Measurements from ENCODE around the gene ABCB8. TPM values are rescaled to one million over a fixed set of nuclear protein-coding genes. Genes with fewer than 3 reads are reported as not detected.

Gene ABCB8
- total and polyA plus RNA-seq, 9 donors: 12.8 to 26.5 (median 18.4) TPM

DNA sequence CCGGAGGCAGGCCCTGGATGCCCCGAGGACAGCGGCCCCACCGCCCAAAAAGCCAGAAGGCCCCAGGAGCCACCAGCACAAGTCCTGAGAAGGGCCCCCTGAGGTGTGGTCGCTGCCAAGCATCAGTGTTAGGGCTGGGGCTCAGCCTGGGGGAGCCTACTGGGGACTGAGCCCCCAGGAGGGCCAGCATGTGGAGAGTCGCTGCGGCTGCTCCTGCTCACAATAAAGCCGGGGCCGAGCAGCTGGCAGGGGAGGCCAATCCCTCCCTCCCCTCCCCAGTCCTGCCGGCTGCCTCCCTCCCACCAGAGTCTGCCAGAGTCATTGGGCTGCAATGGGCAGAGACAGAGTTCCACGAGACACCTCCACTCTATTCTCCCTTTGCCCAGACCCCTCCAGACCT, 17.0 kb downstream of the ABCB8 start:
- Histone ChIP-seq H3K4me1 (ENCODE audit: control insufficient read depth, insufficient read depth, low read length) (peaks cover 39% of the 10 kb centered on the region), H3K4me3 (ENCODE audit: low read length) (no peak overlapping the region), H3K36me3 (ENCODE audit: control insufficient read depth, insufficient read depth, low read length) (peaks cover 37% of the 10 kb centered on the region), H3K27ac (ENCODE audit: low read length) (no peak overlapping the region), H3K9me3 (replicated peaks; ENCODE audit: control insufficient read depth, low read depth, low read length) (no peaks in the 10 kb centered on the region), H3K27me3 (ENCODE audit: control insufficient read depth, insufficient read depth, low read length) (peaks cover 4% of the 10 kb centered on the region)
- 55% methylated on average over 7 of the region's 11 CpGs for WGBS (ENCODE audit: insufficient coverage)
- no peak for DNase-seq

DNA sequence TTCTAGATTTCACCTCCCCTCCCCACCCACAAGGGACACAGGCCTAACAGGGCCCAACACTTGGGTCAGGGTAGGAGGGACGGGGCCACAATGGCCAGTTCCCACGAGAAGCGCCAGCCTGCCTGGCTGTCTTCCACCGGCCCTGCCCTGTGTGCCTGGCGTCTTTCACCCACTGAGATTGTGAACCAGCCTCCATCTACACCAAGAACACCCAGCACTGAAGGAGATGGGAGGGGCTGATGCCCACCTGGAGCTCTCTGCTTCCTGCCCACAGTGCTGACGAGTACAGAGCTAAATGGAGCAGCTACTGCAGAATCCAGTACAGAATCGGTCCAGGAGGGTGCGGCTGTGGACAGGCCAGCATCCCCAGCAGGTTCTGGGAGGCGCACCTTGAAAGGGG, 17.7 kb downstream of the ABCB8 start:
- 90% methylated on average over 4 of the region's 9 CpGs for WGBS (ENCODE audit: insufficient coverage)
- H3K27me3 ChIP-seq (ENCODE audit: control insufficient read depth, insufficient read depth, low read length): peaks cover 11% of the 10 kb centered on the region
- H3K36me3 ChIP-seq (ENCODE audit: control insufficient read depth, insufficient read depth, low read length): peaks cover 37% of the 10 kb centered on the region
- no peak overlapping the region for H3K27ac ChIP-seq (ENCODE audit: low read length)
- H3K4me1 ChIP-seq (ENCODE audit: control insufficient read depth, insufficient read depth, low read length): peaks cover 43% of the 10 kb centered on the region
- no peak overlapping the region for H3K4me3 ChIP-seq (ENCODE audit: low read length)
- no peaks in the 10 kb centered on the region for H3K9me3 ChIP-seq (replicated peaks; ENCODE audit: control insufficient read depth, low read depth, low read length)
- DNase-seq: no peak

DNA sequence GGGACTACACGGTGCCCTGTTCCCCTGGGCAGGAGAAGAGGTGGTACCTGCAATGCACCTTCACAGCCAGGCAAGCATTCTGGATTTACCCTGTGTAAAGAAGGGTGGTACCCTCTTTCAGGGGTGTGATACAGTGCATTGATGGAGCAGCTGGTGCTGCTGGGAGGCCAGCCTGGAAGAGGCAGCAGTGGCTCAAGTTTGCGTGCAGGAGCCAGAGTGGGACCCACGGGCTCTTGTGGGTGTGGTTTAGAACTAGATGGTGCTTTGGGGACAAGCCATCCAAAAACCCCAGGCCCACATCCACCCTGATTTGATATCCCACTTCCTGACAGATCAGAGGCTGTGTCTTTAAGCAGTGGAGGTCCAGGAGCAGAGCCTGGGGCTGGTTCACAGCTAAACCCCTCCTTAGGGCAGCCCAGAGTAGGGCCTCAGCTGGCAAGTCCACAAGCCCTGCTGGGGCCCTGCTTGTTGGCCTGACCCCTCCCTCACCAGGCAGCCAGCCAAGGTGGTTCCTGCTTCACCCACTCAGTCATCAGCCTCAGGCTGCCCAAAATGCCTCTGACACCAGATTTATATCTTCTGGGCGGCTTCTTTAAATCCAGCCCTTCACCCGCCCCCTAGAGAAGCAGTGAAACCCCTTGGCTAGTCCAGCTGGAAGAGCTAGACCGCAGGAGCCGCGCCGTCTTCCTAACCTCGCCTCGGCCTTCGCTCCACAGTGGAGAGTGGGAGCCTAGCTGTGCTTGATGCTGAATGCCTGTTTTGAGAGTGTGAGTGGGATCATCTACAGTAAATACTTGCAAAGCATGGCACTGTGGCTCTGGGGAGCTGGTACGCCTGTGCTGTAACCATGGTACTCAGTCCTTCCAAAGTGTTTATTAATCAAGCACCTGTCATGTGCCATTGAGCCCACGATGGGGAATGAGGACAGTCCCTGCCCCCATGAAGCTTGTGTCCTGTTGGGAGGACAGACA, 18.6 kb downstream of the ABCB8 start:
- H3K36me3 ChIP-seq (ENCODE audit: control insufficient read depth, insufficient read depth, low read length): peaks cover 32% of the 10 kb centered on the region
- no peak overlapping the region for H3K4me3 ChIP-seq (ENCODE audit: low read length)
- H3K9me3 ChIP-seq (replicated peaks; ENCODE audit: control insufficient read depth, low read depth, low read length): no peaks in the 10 kb centered on the region
- H3K4me1 ChIP-seq (ENCODE audit: control insufficient read depth, insufficient read depth, low read length): peaks cover 45% of the 10 kb centered on the region
- H3K27ac ChIP-seq (ENCODE audit: low read length): peak overlapping the region; percentile 39
- 29% methylated on average over 7 of the region's 14 CpGs for whole genome bisulfite sequencing (ENCODE audit: insufficient coverage)
- H3K27me3 ChIP-seq (ENCODE audit: control insufficient read depth, insufficient read depth, low read length): peaks cover 12% of the 10 kb centered on the region
- DNase-seq: peak; percentile 71

DNA sequence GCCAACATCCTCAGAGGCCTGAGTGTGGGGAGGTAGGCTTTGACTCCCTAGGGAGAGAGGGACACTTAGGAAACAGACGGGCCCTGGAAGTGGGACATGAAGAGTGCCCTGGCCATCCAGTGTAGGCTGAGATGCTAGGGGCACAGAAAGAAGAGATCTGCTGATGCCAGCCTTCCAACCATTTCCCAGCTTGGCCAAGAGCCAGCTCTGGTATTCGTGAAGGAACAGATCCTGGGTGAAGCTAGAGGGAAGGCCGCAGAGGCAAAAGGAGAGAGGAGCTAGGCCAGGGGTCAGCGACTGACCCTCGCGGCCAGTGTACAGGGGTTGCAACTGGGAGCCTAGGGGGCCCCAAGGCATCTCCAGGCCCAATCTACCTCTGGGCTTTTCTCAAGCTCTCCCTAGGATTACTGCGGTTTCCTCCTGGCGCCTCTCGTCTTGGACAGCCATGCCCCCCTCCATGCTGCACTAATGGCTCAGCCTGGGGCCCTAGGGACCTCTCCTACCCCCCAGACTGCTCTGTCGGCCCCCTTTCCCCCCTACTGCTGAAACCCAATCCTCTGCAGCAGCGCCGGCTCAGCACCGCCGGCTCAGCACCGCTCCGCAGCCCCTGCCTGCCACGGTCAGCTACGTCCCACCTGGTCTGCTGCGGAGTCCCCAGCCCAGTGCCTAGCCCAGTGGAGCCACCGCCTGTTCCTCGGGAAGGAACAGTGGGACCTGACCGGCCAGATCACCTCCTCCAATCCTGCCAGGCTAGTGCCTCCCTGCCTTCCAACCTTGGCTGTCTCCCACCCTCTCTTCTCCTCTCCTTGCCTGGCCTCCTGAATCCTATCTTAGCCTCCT, 19.9 kb downstream of the ABCB8 start, which contains the start of gene ASIC3:
Gene ASIC3, plus strand, starts transcription at position 556 of the 840 bp plus-strand sequence. CDS start 355 bp downstream, outside the sequence.
- Histone ChIP-seq H3K4me1 (ENCODE audit: control insufficient read depth, insufficient read depth, low read length) (peaks cover 45% of the 10 kb centered on the region), H3K27ac (ENCODE audit: low read length) (peak within 1 kb of the TSS; percentile 4), H3K27me3 (ENCODE audit: control insufficient read depth, insufficient read depth, low read length) (peaks cover 13% of the 10 kb centered on the region), H3K9me3 (replicated peaks; ENCODE audit: control insufficient read depth, low read depth, low read length) (no peaks in the 10 kb centered on the region), H3K36me3 (ENCODE audit: control insufficient read depth, insufficient read depth, low read length) (peaks cover 20% of the 10 kb centered on the region), H3K4me3 (ENCODE audit: low read length) (no peak within 1 kb of the TSS)
- no peak for DNase-seq
- WGBS (ENCODE audit: insufficient coverage): 39% methylated on average over 21 of the region's 22 CpGs

DNA sequence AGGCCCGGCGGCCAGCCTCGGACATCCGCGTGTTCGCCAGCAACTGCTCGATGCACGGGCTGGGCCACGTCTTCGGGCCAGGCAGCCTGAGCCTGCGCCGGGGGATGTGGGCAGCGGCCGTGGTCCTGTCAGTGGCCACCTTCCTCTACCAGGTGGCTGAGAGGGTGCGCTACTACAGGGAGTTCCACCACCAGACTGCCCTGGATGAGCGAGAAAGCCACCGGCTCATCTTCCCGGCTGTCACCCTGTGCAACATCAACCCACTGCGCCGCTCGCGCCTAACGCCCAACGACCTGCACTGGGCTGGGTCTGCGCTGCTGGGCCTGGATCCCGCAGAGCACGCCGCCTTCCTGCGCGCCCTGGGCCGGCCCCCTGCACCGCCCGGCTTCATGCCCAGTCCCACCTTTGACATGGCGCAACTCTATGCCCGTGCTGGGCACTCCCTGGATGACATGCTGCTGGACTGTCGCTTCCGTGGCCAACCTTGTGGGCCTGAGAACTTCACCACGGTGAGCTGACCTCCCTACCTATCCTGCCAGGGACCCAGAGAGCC, 20.7 kb downstream of the ABCB8 start:
- H3K4me3 ChIP-seq (ENCODE audit: low read length): no peak overlapping the region
- H3K27me3 ChIP-seq (ENCODE audit: control insufficient read depth, insufficient read depth, low read length): peaks cover 13% of the 10 kb centered on the region
- WGBS (ENCODE audit: insufficient coverage): 86% methylated on average over 38 of the region's 38 CpGs
- DNase-seq: no peak
- peaks cover 45% of the 10 kb centered on the region for H3K4me1 ChIP-seq (ENCODE audit: control insufficient read depth, insufficient read depth, low read length)
- no peak overlapping the region for H3K27ac ChIP-seq (ENCODE audit: low read length)
- peaks cover 25% of the 10 kb centered on the region for H3K36me3 ChIP-seq (ENCODE audit: control insufficient read depth, insufficient read depth, low read length)
- H3K9me3 ChIP-seq (replicated peaks; ENCODE audit: control insufficient read depth, low read depth, low read length): no peaks in the 10 kb centered on the region

DNA sequence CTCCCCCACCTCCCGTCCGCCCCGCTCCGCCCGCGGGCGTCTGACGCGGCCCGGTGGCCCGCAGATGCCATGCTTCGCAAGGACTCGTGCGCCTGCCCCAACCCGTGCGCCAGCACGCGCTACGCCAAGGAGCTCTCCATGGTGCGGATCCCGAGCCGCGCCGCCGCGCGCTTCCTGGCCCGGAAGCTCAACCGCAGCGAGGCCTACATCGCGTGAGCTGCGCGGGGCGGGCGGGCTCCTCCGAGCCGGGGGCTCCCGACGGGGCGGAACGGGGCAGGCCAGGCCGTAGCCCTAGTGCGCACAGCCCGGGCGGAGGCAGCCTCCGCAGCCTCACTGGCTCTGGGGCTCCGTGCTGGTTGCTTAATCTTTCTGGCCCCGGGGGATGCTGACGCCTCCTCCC, 22.9 kb downstream of the ABCB8 start:
- H3K36me3 ChIP-seq (ENCODE audit: control insufficient read depth, insufficient read depth, low read length): peaks cover 12% of the 10 kb centered on the region
- peaks cover 13% of the 10 kb centered on the region for H3K27me3 ChIP-seq (ENCODE audit: control insufficient read depth, insufficient read depth, low read length)
- peak; percentile 82 for DNase-seq
- under 1% methylated on average over 45 of the region's 50 CpGs for WGBS (ENCODE audit: insufficient coverage)
- peaks cover 33% of the 10 kb centered on the region for H3K4me1 ChIP-seq (ENCODE audit: control insufficient read depth, insufficient read depth, low read length)
- H3K27ac ChIP-seq (ENCODE audit: low read length): no peak overlapping the region
- H3K4me3 ChIP-seq (ENCODE audit: low read length): no peak overlapping the region
- no peaks in the 10 kb centered on the region for H3K9me3 ChIP-seq (replicated peaks; ENCODE audit: control insufficient read depth, low read depth, low read length)

DNA sequence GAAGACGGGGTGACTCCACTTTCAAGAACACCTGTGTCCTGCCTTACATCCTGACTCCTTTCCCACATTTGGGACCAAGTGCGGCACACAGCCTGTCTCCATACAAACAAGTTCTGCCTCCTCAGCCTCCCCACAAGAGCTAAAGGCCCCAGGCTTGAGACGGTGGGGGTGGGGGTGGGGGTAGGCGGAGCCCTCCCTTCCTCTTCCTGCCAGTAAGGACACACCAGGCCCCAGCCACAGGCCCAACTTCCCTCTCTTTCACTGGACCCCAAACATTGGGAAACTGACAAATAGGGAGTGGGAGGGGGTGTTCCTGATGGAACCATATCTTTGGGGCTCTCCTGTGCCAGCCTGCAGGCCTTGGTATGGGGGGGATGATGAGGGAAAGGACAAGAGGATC, 24.8 kb downstream of the ABCB8 start:
- Histone ChIP-seq H3K27me3 (ENCODE audit: control insufficient read depth, insufficient read depth, low read length) (peaks cover 13% of the 10 kb centered on the region), H3K9me3 (replicated peaks; ENCODE audit: control insufficient read depth, low read depth, low read length) (no peaks in the 10 kb centered on the region), H3K4me1 (ENCODE audit: control insufficient read depth, insufficient read depth, low read length) (peaks cover 27% of the 10 kb centered on the region)

DNA sequence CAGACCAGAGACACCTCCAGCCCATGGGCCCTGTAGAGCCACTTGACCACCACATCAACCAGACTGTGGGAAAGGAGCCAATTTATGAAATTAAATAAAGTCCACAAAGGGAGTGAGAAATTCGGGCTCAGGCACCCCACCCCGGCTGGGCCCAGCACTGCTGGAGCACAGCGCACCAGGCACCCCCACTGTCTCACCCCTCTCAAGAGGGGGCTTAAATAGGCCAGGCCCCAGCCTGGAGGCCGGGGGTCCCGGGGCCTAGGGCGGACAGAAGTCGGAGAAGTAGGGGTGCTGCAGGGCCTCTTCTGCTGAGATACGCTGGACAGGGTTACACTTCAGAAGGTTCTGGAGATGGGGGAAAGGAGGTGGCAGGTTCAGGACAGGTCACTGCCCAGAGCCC, 25.5 kb downstream of the ABCB8 start:
- 80% methylated on average over 4 of the region's 8 CpGs for WGBS (ENCODE audit: insufficient coverage)

More for the DNA sequence above, 24.8 kb downstream of the ABCB8 start:
- 78% methylated on average over 1 of the region's 4 CpGs for WGBS (ENCODE audit: insufficient coverage)
- Histone ChIP-seq H3K27ac (ENCODE audit: low read length) (no peak overlapping the region), H3K4me3 (ENCODE audit: low read length) (no peak overlapping the region), H3K36me3 (ENCODE audit: control insufficient read depth, insufficient read depth, low read length) (peaks cover 11% of the 10 kb centered on the region)
- DNase-seq: no peak

DNA sequence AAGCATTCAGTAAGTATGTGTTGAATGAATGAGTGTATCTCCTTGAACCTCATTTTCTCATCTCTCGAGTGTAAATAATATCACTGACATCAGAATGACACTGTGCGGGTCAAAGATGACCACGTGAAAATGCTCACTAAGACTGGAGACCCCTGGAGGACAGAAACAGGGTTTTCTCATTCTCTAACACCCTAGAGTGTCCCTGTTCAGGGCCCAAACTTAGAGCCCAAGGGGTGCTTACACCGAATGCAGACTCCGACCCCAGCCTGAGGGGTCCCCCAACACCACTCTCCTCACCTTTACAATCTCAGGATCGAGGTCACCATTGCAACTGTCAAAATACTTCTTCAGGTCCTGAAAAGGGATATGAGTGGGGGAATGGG, 28.0 kb downstream of the ABCB8 start:
- Histone ChIP-seq H3K4me1 (ENCODE audit: control insufficient read depth, insufficient read depth, low read length) (peaks cover 37% of the 10 kb centered on the region), H3K36me3 (ENCODE audit: control insufficient read depth, insufficient read depth, low read length) (peaks cover 11% of the 10 kb centered on the region)

More for the DNA sequence above, 25.5 kb downstream of the ABCB8 start:
- H3K4me3 ChIP-seq (ENCODE audit: low read length): no peak overlapping the region
- no peaks in the 10 kb centered on the region for H3K9me3 ChIP-seq (replicated peaks; ENCODE audit: control insufficient read depth, low read depth, low read length)
- peaks cover 11% of the 10 kb centered on the region for H3K36me3 ChIP-seq (ENCODE audit: control insufficient read depth, insufficient read depth, low read length)
- peaks cover 13% of the 10 kb centered on the region for H3K27me3 ChIP-seq (ENCODE audit: control insufficient read depth, insufficient read depth, low read length)
- H3K27ac ChIP-seq (ENCODE audit: low read length): no peak overlapping the region
- peaks cover 26% of the 10 kb centered on the region for H3K4me1 ChIP-seq (ENCODE audit: control insufficient read depth, insufficient read depth, low read length)
- DNase-seq: no peak

More for the DNA sequence above, 28.0 kb downstream of the ABCB8 start:
- no peak for DNase-seq
- Histone ChIP-seq H3K27me3 (ENCODE audit: control insufficient read depth, insufficient read depth, low read length) (peaks cover 2% of the 10 kb centered on the region), H3K4me3 (ENCODE audit: low read length) (no peak overlapping the region), H3K9me3 (replicated peaks; ENCODE audit: control insufficient read depth, low read depth, low read length) (no peaks in the 10 kb centered on the region), H3K27ac (ENCODE audit: low read length) (no peak overlapping the region)
- WGBS (ENCODE audit: insufficient coverage): 62% methylated on average over 3 of the region's 6 CpGs
